ACC112 (cell line): ENCODE results near the gene SLC16A1.
"Not testable (repeated sequence)": the region's sequence is repeated elsewhere in the genome, so short reads cannot be mapped to it uniquely, and the experiment has no call there.

Experiments
- H2AFZ ChIP-seq: fragments of 200-600 bp; sonication (generic); one replicate; pipeline ENCODE4 v1.6.0; 2017; ENCODE audit warnings: antibody characterized with exemption, low read length; ENCODE audit not compliant: unreplicated experiment
- H3K27ac ChIP-seq: fragments of 200-600 bp; sonication (generic); 2 replicates; pipeline ENCODE4 v1.5.1; 2014; ENCODE audit warnings: low read depth, mild to moderate bottlenecking, antibody characterized with exemption, low read length, moderate library complexity
- H3K27me3 ChIP-seq: fragments of 200-600 bp; sonication (generic); 2 replicates; pipeline ENCODE4 v1.6.1; 2014; ENCODE audit warnings: mild to moderate bottlenecking, antibody characterized with exemption, low read length, moderate library complexity, mixed read lengths; ENCODE audit not compliant: insufficient read depth
- H3K36me3 ChIP-seq: fragments of 200-600 bp; sonication (generic); 2 replicates; pipeline ENCODE4 v1.6.1; 2016; ENCODE audit warnings: mild to moderate bottlenecking, antibody characterized with exemption, low read length, moderate library complexity, mixed read lengths; ENCODE audit not compliant: insufficient read depth
- H3K4me1 ChIP-seq: fragments of 200-600 bp; sonication (generic); one replicate; pipeline ENCODE4 v1.6.1; 2016; ENCODE audit warnings: low read length, mixed read lengths; ENCODE audit not compliant: insufficient read depth, unreplicated experiment, control insufficient read depth
- H3K4me3 ChIP-seq: fragments of 200-600 bp; sonication (generic); 2 replicates; pipeline ENCODE4 v1.5.1; 2014; ENCODE audit warnings: mild to moderate bottlenecking, low read depth, low read length
- H3K79me2 ChIP-seq: fragments of 200-600 bp; sonication (generic); one replicate; pipeline ENCODE4 v1.6.0; 2016; ENCODE audit warnings: low read length; ENCODE audit not compliant: control insufficient read depth, unreplicated experiment, insufficient read depth

SLC16A1 gene

DNA sequence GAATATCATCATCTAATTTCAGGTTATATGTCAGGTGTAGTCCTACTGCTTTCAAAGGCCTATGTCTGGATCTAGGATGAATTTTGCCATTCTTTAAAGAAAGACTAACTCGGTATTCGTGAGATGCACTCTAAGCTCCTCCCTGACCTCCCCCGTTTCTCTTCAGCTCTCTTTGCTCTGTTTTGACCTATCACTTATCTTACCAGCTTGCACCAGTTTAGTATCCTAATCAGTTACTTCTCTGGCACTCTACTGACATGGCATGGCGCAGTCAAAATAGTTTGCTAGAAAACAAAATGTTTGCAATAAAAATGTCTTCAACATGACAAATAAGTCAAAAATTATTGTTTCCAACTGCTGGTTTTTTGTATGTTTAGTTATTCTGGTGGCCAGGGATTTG is 8.4 kb upstream of the SLC16A1 start:
- H2AFZ ChIP-seq = no peak overlapping the region
- no peak overlapping the region for H3K4me3 ChIP-seq
- H3K4me1 ChIP-seq = peaks cover 5% of the 10 kb centered on the region
- H3K27me3 ChIP-seq = no peaks in the 10 kb centered on the region
- peaks cover 41% of the 10 kb centered on the region for H3K36me3 ChIP-seq
- H3K27ac ChIP-seq = no peak overlapping the region
- H3K79me2 ChIP-seq = peaks cover 49% of the 10 kb centered on the region

DNA sequence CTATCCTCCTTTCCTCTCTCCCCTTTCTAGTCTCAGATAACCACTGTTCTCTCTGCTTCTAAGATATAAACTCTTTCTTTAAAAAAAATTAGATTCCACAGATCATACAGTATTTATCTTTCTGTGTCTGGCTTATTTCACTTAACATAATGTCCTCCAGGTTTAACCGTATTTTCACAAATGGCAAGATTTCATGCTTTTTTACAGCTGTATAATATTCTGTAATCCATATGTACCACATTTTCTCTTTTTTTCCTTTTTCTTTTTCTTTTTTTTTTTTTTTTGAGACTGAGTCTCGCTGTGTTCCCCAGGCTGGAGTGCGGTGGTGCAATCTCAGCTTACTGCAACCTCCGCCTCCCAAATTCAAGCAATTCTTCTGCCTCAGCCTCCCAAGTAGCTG is 5.1 kb upstream of the SLC16A1 start:
- Histone ChIP-seq H3K36me3 (peaks cover 27% of the 10 kb centered on the region), H2AFZ (no peak overlapping the region), H3K27me3 (no peaks in the 10 kb centered on the region), H3K4me3 (no peak overlapping the region), H3K27ac (no peak overlapping the region), H3K79me2 (peaks cover 71% of the 10 kb centered on the region), H3K4me1 (peaks cover 10% of the 10 kb centered on the region)

DNA sequence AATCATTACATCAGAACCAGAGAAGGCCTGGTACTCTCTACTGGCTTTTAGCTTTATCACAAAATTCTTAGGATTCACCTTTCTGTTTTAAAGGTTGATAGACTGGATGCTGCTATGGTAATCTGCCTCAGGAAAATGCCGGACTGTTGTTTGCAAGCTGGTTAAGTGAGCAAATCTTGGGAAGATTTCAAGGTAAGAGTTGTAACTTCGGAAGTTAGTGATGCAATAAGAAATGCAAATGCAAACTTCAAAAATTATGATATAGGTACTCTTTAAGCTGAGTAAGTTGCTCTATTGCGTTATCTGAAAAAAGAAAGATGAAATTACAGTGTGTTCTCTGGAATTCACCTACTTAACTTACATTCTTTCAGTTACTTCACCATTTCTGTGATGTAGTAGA is 4.4 kb upstream of the SLC16A1 start:
- H3K4me1 ChIP-seq = peaks cover 10% of the 10 kb centered on the region
- H3K4me3 ChIP-seq = peak overlapping the region; percentile 4; the same call in 1 of the 2 replicates
- H3K27me3 ChIP-seq = no peaks in the 10 kb centered on the region
- peaks cover 71% of the 10 kb centered on the region for H3K79me2 ChIP-seq
- H3K36me3 ChIP-seq = peaks cover 27% of the 10 kb centered on the region
- no peak overlapping the region for H3K27ac ChIP-seq
- H2AFZ ChIP-seq = no peak overlapping the region

DNA sequence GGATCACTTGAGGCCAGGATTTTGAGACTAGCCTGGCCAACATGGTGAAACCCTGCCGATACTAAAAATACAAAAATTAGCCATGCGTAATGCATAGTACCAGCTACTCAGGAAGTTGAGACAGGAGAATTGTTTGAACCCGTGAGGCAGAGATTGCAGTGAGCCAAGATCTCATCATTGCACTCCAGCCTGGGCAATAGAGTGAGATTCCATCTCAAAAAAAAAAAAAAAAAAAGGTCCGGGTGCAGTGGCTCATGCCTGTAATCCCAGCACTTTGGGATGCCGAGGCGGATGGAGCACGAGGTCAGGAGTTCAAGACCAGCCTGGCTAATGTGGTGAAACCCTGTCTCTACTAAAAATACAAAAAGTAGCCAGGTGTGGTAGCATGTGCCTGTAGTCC is 2.2 kb upstream of the SLC16A1 start:
- Histone ChIP-seq H3K79me2 (peaks cover 84% of the 10 kb centered on the region), H3K4me3 (peak overlapping the region; percentile 98), H3K4me1 (peaks cover 20% of the 10 kb centered on the region), H3K36me3 (peaks cover 19% of the 10 kb centered on the region)
- H3K27me3 ChIP-seq, H2AFZ ChIP-seq, H3K27ac ChIP-seq: not testable (repeated sequence)

DNA sequence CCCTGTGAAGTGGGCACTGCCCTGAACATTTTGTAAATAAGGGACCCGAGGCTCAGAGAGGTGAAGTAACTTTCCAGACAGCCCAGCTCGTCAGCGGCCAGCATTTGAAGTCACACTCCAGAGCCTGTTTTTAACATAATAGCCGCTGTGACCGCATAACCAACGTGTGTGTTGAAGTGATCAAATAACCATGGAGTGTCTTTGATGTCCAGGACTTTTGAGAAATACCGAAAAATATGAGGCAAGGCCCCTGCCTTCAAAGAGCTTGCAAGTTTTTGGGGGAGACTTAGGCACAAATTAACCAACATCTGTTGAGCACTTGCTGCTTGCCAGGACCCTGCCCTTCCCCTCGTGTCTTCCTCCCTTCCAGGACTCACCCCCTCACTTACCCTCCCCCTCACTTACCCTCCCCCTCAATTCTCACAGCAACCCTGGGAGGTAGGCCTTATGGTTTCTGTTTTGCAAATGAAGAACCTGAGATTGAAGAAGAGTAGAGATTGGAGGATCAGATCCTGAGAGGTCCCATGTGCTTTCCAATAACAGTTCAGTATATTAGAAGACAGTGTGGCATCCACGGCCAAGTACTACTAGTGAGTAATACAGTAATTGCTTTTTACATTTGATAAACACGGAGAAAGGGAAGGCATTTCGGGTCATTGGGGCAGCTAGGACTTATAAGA is 1.3 kb upstream of the SLC16A1 start:
- Histone ChIP-seq H3K79me2 (peaks cover 87% of the 10 kb centered on the region), H2AFZ (no peak overlapping the region), H3K4me3 (peak overlapping the region; percentile 98), H3K27me3 (no peaks in the 10 kb centered on the region), H3K4me1 (peaks cover 27% of the 10 kb centered on the region), H3K27ac (peak overlapping the region; percentile 84), H3K36me3 (peaks cover 13% of the 10 kb centered on the region; the same call in 1 of the 2 replicates)

DNA sequence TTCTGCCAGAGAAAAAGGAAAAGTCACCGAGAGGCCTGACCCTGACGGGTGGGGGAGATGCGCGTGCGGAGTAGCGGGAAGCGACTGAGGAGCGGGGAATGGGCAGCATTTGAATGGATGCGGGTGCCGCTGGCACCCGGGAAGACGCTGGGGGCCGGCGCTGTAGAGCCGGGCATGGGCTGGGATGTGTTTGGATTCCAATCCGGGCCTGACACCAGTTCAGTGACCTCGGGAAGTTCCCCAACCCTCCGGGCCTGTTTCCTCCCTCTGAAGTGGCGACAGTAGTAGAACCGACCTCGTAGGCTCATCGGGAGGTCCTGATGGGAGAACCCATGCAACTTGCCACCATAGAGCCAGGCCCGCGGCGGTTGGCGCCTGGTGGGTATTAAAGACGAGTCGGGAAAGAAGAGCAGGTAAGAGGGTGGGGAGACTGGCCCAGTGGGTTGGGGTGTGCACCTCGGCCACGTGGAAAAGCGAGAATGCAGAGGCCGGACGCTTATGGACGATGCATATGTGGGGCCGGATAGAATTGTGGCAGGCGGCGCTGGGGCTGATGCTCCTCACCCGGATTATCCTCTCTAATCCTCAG is 642 bp upstream of the SLC16A1 start:
- peak overlapping the region; percentile 98 for H3K4me3 ChIP-seq
- H3K79me2 ChIP-seq = peaks cover 90% of the 10 kb centered on the region
- H3K27ac ChIP-seq = peak overlapping the region; percentile 84
- H3K27me3 ChIP-seq = no peaks in the 10 kb centered on the region
- H2AFZ ChIP-seq = peak overlapping the region; percentile 57
- H3K36me3 ChIP-seq = peaks cover 10% of the 10 kb centered on the region; the same call in 1 of the 2 replicates
- H3K4me1 ChIP-seq = peaks cover 27% of the 10 kb centered on the region

DNA sequence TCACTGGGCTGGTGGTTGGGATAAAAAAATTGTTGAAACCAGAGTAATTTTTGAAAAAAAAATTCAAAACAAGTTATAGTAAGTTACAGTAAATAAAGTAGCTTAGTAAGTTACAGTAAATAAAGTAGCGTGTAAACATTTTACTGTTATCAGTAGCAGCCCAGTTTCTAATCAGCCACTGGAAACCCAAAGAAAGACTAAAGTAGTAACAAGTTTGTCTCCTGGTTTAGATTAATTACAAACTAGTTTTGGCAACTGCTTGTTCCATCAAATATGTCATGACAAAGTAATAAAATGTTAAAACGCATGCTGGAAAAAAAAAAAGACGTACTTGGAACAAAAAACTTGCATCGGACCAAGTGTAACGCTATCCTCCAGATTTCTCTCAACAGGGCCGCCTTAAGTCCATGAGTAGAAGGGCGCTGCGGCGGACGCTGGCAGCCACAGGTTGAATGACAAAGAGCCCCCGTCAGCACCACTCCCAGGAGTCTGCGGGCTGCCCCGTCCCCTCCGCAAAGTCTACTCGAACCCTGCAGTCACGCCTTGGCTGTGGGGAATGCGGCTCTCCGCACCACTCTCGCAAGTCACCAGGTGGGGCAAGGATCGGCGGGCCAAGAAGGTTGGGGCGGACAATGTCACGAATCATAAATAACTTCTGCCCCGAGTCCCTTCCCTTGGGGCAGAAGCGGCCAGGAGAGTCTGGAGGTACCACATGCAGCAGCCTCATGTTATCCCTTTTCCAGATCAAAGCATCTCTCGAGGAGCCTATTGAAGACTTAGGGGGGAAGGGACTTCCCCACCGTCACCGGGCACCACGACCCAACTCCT is 837 bp downstream of the SLC16A1 start:
- Histone ChIP-seq H3K4me1 (peaks cover 27% of the 10 kb centered on the region), H2AFZ (peak overlapping the region; percentile 56), H3K27ac (peak overlapping the region; percentile 84), H3K27me3 (no peaks in the 10 kb centered on the region), H3K79me2 (peaks cover 92% of the 10 kb centered on the region), H3K4me3 (peak overlapping the region; percentile 98), H3K36me3 (0 out of 2 replicates have a peak, but pooled peaks cover under 1% of the 10 kb centered on the region)

DNA sequence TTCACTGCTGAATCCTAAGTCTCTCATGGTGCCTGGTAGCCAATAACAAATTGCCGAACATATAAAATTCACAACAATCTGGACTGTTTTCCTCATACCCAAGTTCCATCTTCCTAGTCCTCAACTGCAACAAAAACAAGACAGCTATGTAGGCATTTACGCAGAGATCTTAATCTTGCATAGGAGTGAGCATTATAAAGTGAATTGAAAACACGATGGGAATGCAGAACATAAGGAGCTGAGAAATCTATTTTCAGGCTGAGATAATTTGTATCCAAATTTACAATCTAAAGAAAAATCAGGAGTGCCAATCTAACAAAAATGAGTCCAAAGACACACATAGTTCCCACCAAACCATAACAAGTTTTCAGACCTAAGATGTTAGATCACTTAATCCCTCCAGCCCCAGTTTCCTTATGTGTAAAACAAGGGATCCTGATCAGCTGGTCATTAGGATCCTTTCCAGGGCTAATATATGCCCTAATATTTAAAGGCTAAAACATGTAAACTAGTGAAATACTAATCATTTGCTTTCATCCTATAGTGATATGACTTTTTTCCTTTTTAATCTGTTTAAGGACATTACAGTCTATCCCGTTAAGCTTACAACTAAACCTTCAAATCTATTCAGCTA is 1.9 kb downstream of the SLC16A1 start:
- Histone ChIP-seq H3K36me3 (peaks cover 2% of the 10 kb centered on the region; the same call in 1 of the 2 replicates), H3K79me2 (peaks cover 94% of the 10 kb centered on the region), H3K4me1 (peaks cover 23% of the 10 kb centered on the region), H2AFZ (no peak overlapping the region), H3K27me3 (no peaks in the 10 kb centered on the region), H3K27ac (no peak overlapping the region), H3K4me3 (peak overlapping the region; percentile 98)

DNA sequence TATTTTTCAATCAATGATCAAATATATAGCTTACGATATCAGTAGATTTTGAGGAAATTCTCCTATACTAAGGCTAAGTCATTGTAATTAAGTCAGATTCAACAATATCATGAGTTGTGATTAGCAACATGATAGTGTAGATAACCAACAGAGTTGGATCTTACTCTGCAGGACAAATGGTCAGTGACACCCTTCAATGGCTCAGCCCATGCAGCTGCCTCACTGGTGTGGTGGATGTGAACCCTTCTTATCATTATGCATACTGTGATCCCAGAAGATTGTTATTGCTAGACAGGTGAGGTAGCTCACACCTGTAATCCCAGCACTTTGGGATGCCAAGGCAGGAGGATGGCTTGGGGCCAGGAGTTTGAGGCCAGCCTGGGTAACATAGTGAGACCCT is 5.6 kb downstream of the SLC16A1 start:
- Histone ChIP-seq H3K36me3 (peaks cover 2% of the 10 kb centered on the region; the same call in 1 of the 2 replicates), H2AFZ (no peak overlapping the region), H3K27me3 (no peaks in the 10 kb centered on the region), H3K79me2 (peaks cover 90% of the 10 kb centered on the region), H3K4me3 (no peak overlapping the region), H3K27ac (no peak overlapping the region), H3K4me1 (peaks cover 18% of the 10 kb centered on the region)

DNA sequence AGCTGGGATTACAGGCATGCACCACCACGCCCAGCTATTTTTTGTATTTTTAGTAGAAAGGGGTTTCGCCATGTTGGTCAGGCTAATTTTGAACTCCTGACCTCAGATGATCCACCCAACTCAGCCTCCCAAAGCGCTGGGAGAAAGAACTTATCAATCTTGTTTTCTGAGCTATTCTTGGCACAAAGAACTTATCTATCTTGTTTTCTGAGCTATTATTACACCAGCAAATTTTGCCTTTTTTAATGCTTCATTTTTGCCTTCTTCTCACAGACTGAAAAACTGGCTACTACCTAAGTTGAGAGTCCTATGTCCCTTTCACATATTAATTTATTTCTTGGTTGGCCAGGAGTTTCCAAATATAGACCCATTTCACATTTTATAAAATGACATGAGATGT is 9.3 kb downstream of the SLC16A1 start:
- H3K4me3 ChIP-seq = no peak overlapping the region
- H3K79me2 ChIP-seq = peaks cover 83% of the 10 kb centered on the region
- H2AFZ ChIP-seq = no peak overlapping the region
- no peaks in the 10 kb centered on the region for H3K4me1 ChIP-seq
- no peaks in the 10 kb centered on the region for H3K27me3 ChIP-seq
- peaks cover 2% of the 10 kb centered on the region; the same call in 1 of the 2 replicates for H3K36me3 ChIP-seq
- H3K27ac ChIP-seq = no peak overlapping the region
